H1 (cell line): Measurements from ENCODE around the gene MNX1. TPM values are rescaled to one million over a fixed set of nuclear protein-coding genes. Genes with fewer than 3 reads are reported as not detected.

Experiments used
- ATF2 ChIP-seq: IDR thresholded peaks from 2 replicates; pipeline ENCODE4 v1.6.1; 2012; ENCODE audit warnings: low read length, inconsistent platforms
- EZH2 ChIP-seq: fragments of 200-600 bp; sonication (generic); IDR thresholded peaks from 2 replicates; pipeline ENCODE4 v1.7.1; 2012; ENCODE audit warnings: low read depth, mild to moderate bottlenecking, moderate library complexity, low read length, inconsistent platforms; ENCODE audit not compliant: severe bottlenecking
- KDM4A ChIP-seq: IDR thresholded peaks from one replicate; pipeline ENCODE4 v1.7.1; 2012; ENCODE audit warnings: low read depth, mild to moderate bottlenecking, moderate library complexity, low read length, inconsistent platforms; ENCODE audit not compliant: severe bottlenecking
- RNF2 ChIP-seq: fragments of 200-900, 300-1000 bp; sonication (generic); IDR thresholded peaks from 2 replicates; pipeline ENCODE4 v1.7.1; 2016; ENCODE audit warnings: borderline replicate concordance, low read depth, mild to moderate bottlenecking, antibody characterized with exemption, low read length; ENCODE audit not compliant: poor library complexity, severe bottlenecking; ENCODE audit errors: missing control alignments
- TBP ChIP-seq: IDR thresholded peaks from 2 replicates; pipeline ENCODE4 v1.6.1; 2011; ENCODE audit warnings: low read depth, low read length, improper control_type of control experiment
- TEAD4 ChIP-seq: IDR thresholded peaks from 2 replicates; pipeline ENCODE4 v1.6.1; 2012; ENCODE audit warnings: low read depth, low read length, inconsistent platforms, mixed read lengths
- polyA plus RNA-seq, 7 experiments: library from polyadenylated mRNA; depleted of rRNA in 3 of 7; stranded (reverse) in 5 of 7; unstranded in 2 of 7; fragments of >200 nt in 5 of 7; fragments of 200-250 nt in 2 of 7; gene quantifications; 1 replicate in 5 of 7; 2 replicates in 1 of 7; 4 replicates in 1 of 7; pipeline versions ENCODE4 v1.2.1 to v1.2.3, GENCODE V29; 2011 to 2013; ENCODE audit warnings: missing spikeins in 2 of 7, mixed read lengths in 2 of 7
- total RNA-seq: library from RNA; stranded (reverse); fragmentation: NEBNext Ultra II Directional; extraction: Animal tissue kit (Norgen Biotek cat#: 25700); gene quantifications from 2 replicates; pipeline ENCODE4 v1.2.1, GENCODE V29; 2021

Gene MNX1
- total and polyA plus RNA-seq, 2 of the 8 experiments (the other 6 are each of a cell fraction or from before 2014, with no cell fraction given): 0.39 TPM; not detected in 1

- TF ChIP-seq TEAD4 (no peak), ATF2 (no peak), EZH2 (peak; percentile 46), TBP (no peak), KDM4A (no peak), RNF2 (peak; percentile 37)
Measured at GRCh38 chr7:157013602-157014549, 3.4 kb upstream of the MNX1 start (continued).
